Caco-2 (cell line): ENCODE results near the gene RGMA. TPM values are rescaled to one million over a fixed set of nuclear protein-coding genes. Genes with fewer than 3 reads are reported as not detected.

Experiments used
- BruUV-seq: library from RNA; stranded (reverse); fragments of 400-500 nt; replicated peaks from 2 replicates; lab custom pipeline; 2021; lab: Mats Ljungman, UMichigan
- CTCF ChIA-PET: fragments of 300-600 bp; sonication (Branson Sonifier 250); formaldehyde crosslinking; loops from one replicate; lab custom pipeline; 2022; ENCODE audit warnings: antibody characterized with exemption; lab: Charles Lee
- POLR2A ChIA-PET: fragments of 300-600 bp; sonication (Branson Sonifier 250); formaldehyde crosslinking; loops from one replicate; lab custom pipeline; 2022; ENCODE audit warnings: antibody characterized with exemption; lab: Charles Lee
- DNase-seq, 2 experiments: peaks; one replicate each; pipeline versions ENCODE4 v3.0.0 to v3.0.0-alpha.2; 2020 to 2022
- H3K27me3 ChIP-seq: replicated peaks from 2 replicates; pipeline ENCODE4 v1.6.0; 2011; ENCODE audit warnings: low read length; ENCODE audit not compliant: control insufficient read depth, insufficient read depth
- H3K36me3 ChIP-seq: 2 replicates; pipeline ENCODE4 v1.5.1; 2011; ENCODE audit warnings: low read length; ENCODE audit not compliant: control insufficient read depth, insufficient read depth
- H3K4me1 ChIP-seq: fragments of 250-450 bp; sonication (Bioruptor Pico); 2 replicates; pipeline ENCODE4 v1.5.1; 2020; ENCODE audit warnings: mild to moderate bottlenecking
- H3K4me3 ChIP-seq: 2 replicates; pipeline ENCODE4 v1.5.1; 2011; ENCODE audit warnings: low read depth, mild to moderate bottlenecking, control low read depth, low read length
- H3K9me3 ChIP-seq: fragments of 250-450 bp; sonication (Bioruptor Pico); 2 replicates; pipeline ENCODE4 v1.5.1; 2020; ENCODE audit warnings: mild to moderate bottlenecking, moderate library complexity
- H3K27ac Mint-ChIP-seq: one replicate; pipeline ENCODE4 v1.8.0; 2022; ENCODE audit warnings: mixed read lengths; ENCODE audit not compliant: unreplicated experiment
- H3K27me3 Mint-ChIP-seq: one replicate; pipeline ENCODE4 v1.8.0; 2022; ENCODE audit warnings: mixed read lengths; ENCODE audit not compliant: insufficient read depth, unreplicated experiment
- H3K36me3 Mint-ChIP-seq: one replicate; pipeline ENCODE4 v1.8.0; 2022; ENCODE audit warnings: mild to moderate bottlenecking, mixed read lengths; ENCODE audit not compliant: insufficient read depth, unreplicated experiment
- H3K4me1 Mint-ChIP-seq: one replicate; pipeline ENCODE4 v1.8.0; 2022; ENCODE audit warnings: low read depth, mixed read lengths; ENCODE audit not compliant: unreplicated experiment
- H3K4me3 Mint-ChIP-seq: one replicate; pipeline ENCODE4 v1.8.0; 2022; ENCODE audit warnings: mild to moderate bottlenecking, moderate library complexity, mixed read lengths; ENCODE audit not compliant: unreplicated experiment
- H3K9me3 Mint-ChIP-seq: one replicate; pipeline ENCODE4 v1.8.0; 2022; ENCODE audit warnings: mixed read lengths; ENCODE audit not compliant: unreplicated experiment
- CTCF ChIP-seq, 2 experiments: fragments of 200-600 bp in 1 of 2; IDR thresholded peaks; 1 replicate in 1 of 2; 2 replicates in 1 of 2; pipeline versions ENCODE4 v1.5.1 to v1.8.0; 2011 to 2022; ENCODE audit warnings: antibody characterized with exemption in 1 of 2, control low read depth in 1 of 2, inconsistent platforms in 1 of 2, low read depth in 1 of 2, low read length in 1 of 2, mild to moderate bottlenecking in 1 of 2, moderate library complexity in 1 of 2; ENCODE audit not compliant: insufficient read depth in 1 of 2, severe bottlenecking in 1 of 2, unreplicated experiment in 1 of 2
- intact Hi-C: fragments of 100-400 bp; cut with micrococcal nuclease; formaldehyde crosslinking; loops from one replicate; pipeline ENCODE4 v1.10.0; 2022; ENCODE audit not compliant: unreplicated experiment
- total RNA-seq: library from RNA; stranded (reverse); gene quantifications from 2 replicates; pipeline ENCODE4 v1.2.3, GENCODE V29; 2022

RGMA gene
- total RNA-seq, 1 experiment from 2014 or later = 4.5 TPM

DNA sequence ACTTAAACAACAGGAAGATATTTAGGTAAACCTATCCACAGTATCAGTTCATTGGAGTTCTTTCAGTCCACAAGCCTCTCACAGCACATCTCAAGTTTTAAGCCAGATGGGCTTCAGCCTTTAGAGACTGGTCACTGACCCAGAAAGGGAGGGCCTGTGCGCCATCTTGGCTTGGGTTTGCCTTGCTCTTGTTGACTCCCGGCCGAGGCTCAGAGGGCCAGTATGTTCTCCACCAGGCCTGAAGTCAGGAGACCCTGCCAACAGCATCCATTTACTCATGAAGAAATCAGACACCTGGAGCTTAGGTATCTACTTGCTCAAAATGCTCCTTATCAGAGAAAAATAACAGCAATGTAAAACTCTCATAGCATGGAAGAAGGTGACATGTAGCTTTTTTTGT, 6.2 kb downstream of the RGMA start:
- H3K4me1 Mint-ChIP-seq = peaks cover 7% of the 10 kb centered on the region
- H3K4me3 Mint-ChIP-seq = no peak overlapping the region
- CTCF ChIA-PET = no interaction called here
- POLR2A ChIA-PET = no interaction called here
- no peaks in the 10 kb centered on the region for H3K9me3 ChIP-seq
- DNase-seq = no peak
- no peak overlapping the region for H3K4me3 ChIP-seq
- no peaks in the 10 kb centered on the region for H3K27me3 ChIP-seq
- no peaks in the 10 kb centered on the region for H3K36me3 Mint-ChIP-seq
- BruUV-seq = no TSS peak
- no peaks in the 10 kb centered on the region for H3K36me3 ChIP-seq
- intact Hi-C loops = no loop called here
- no peaks in the 10 kb centered on the region for H3K4me1 ChIP-seq
- H3K27me3 Mint-ChIP-seq = peaks cover 21% of the 10 kb centered on the region
- H3K27ac Mint-ChIP-seq = no peak overlapping the region
- H3K9me3 Mint-ChIP-seq = no peaks in the 10 kb centered on the region
- no peak for TF ChIP-seq CTCF (IDR thresholded peaks at IDR 0.05; ENCODE audit: insufficient read depth in 1 of 2, low read depth in 1 of 2, low read length in 1 of 2, severe bottlenecking in 1 of 2, unreplicated experiment in 1 of 2)

DNA sequence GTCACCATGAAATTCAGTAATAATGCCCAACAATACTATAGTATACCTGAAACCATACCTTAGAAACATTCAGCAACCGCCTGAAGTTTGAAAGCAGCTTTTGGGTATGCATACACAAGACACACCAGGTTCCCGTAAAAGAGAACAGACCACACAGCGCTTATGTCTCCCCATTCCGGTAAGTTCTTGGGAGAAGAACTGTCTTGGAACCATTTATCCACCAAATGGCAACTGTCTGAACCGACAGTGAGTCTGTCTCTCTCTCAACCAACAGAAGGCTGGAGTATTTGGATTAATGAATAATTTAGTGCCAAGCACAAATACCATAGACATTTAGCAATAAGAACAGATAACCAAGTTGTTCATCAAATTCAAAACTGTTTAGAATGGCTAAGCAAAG, 7.6 kb downstream of the RGMA start:
- H3K4me3 ChIP-seq = no peak overlapping the region
- Mint-ChIP-seq H3K4me3 (no peak overlapping the region), H3K4me1 (peaks cover 7% of the 10 kb centered on the region), H3K27me3 (peaks cover 25% of the 10 kb centered on the region), H3K36me3 (no peaks in the 10 kb centered on the region), H3K27ac (no peak overlapping the region), H3K9me3 (no peaks in the 10 kb centered on the region)
- no peak for TF ChIP-seq CTCF (IDR thresholded peaks at IDR 0.05; ENCODE audit: insufficient read depth in 1 of 2, low read depth in 1 of 2, low read length in 1 of 2, severe bottlenecking in 1 of 2, unreplicated experiment in 1 of 2)
- no peaks in the 10 kb centered on the region for H3K9me3 ChIP-seq
- no peaks in the 10 kb centered on the region for H3K27me3 ChIP-seq
- ChIA-PET POLR2A (no interaction called here), CTCF (no interaction called here)
- H3K4me1 ChIP-seq = no peaks in the 10 kb centered on the region
- no TSS peak for BruUV-seq
- DNase-seq = no peak
- no peaks in the 10 kb centered on the region for H3K36me3 ChIP-seq
- intact Hi-C loops = no loop called here

- ChIA-PET CTCF (no interaction called here), POLR2A (no interaction called here)
- no peak overlapping the region for H3K27ac Mint-ChIP-seq
- H3K4me3 Mint-ChIP-seq = no peak overlapping the region
- peaks cover 7% of the 10 kb centered on the region for H3K4me1 Mint-ChIP-seq
- intact Hi-C loops = no loop called here
- Histone ChIP-seq H3K36me3 (no peaks in the 10 kb centered on the region), H3K27me3 (no peaks in the 10 kb centered on the region), H3K9me3 (no peaks in the 10 kb centered on the region), H3K4me3 (no peak overlapping the region), H3K4me1 (no peaks in the 10 kb centered on the region)
- BruUV-seq = no TSS peak
- H3K27me3 Mint-ChIP-seq = peaks cover 22% of the 10 kb centered on the region
- H3K36me3 Mint-ChIP-seq = no peaks in the 10 kb centered on the region
- no peak for TF ChIP-seq CTCF (IDR thresholded peaks at IDR 0.05; ENCODE audit: insufficient read depth in 1 of 2, low read depth in 1 of 2, low read length in 1 of 2, severe bottlenecking in 1 of 2, unreplicated experiment in 1 of 2)
- DNase-seq = no peak
- H3K9me3 Mint-ChIP-seq = no peaks in the 10 kb centered on the region
Observed at GRCh38 chr15:93080451-93080850, 8.6 kb downstream of the RGMA start.
